ENCODE measurements around the gene MTSS2. TPM values are rescaled to one million over a fixed set of nuclear protein-coding genes. Genes with fewer than 3 reads are reported as not detected.
"Not testable (repeated sequence)": the region's sequence is repeated elsewhere in the genome, so short reads cannot be mapped to it uniquely, and the experiment has no call there.

Gene MTSS2
- total and polyA plus RNA-seq, 8 donors, result 5.8 to 50.7 (median 21.2) TPM

DNA sequence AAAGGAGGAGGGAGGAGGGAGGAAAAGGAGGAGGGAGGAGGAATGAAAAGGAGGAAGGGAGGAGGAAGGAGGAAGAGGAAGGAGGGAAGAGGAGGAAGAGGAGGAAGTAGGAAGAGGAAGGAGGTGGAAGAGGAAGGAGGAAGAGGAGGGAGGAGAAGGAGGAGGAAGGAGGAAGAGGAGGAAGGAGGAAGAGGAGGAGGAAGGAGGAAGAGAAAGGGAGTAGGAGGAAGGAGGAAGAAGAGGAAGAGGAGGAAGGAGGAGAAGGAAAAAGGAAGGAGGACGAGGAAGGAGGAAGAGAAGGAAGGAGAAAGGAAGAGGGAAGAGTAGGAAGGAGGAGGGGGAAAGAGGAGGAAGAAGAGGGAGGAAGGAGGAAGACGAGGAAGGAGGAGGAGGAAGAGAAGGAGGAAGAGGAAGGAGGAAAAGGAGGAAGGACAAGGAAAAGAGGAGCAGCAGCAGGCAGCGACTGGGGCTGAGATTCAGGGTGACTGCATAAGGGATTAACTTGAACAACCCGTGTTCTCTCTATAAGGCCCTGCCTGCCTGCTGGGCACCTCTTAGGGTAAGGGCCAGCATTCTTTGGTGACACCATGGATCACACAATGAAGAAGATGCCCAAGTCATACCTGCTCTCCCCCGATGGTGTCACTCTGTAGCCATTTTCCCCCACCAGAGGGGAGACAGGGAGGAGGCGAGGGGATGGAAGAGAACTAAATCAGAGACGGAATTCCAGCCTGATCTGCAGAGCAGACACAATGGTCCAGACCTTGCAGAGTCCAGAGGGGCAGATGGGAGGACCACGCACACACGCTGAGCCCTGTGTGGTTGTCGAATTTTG is 40.9 kb downstream of the MTSS2 start:
- H3K36me3 ChIP-seq, result no peaks in the 10 kb centered on the region
- H3K27me3 ChIP-seq, result no peaks in the 10 kb centered on the region
- H3K4me1 ChIP-seq, result no peaks in the 10 kb centered on the region
- no peak for DNase-seq
- H3K27ac ChIP-seq, result no peak overlapping the region
- intact Hi-C loops (cut with DNase I; ENCODE audit: low total_unique reads), result no loop called here
- no peak overlapping the region for H3K4me3 ChIP-seq
- TF ChIP-seq POLR2A (IDR thresholded peaks at IDR 0.05) (no peak), EP300 (IDR thresholded peaks at IDR 0.05) (no peak), POLR2AphosphoS5 (IDR thresholded peaks at IDR 0.05) (no peak)
- TF ChIP-seq, protein P1, sequence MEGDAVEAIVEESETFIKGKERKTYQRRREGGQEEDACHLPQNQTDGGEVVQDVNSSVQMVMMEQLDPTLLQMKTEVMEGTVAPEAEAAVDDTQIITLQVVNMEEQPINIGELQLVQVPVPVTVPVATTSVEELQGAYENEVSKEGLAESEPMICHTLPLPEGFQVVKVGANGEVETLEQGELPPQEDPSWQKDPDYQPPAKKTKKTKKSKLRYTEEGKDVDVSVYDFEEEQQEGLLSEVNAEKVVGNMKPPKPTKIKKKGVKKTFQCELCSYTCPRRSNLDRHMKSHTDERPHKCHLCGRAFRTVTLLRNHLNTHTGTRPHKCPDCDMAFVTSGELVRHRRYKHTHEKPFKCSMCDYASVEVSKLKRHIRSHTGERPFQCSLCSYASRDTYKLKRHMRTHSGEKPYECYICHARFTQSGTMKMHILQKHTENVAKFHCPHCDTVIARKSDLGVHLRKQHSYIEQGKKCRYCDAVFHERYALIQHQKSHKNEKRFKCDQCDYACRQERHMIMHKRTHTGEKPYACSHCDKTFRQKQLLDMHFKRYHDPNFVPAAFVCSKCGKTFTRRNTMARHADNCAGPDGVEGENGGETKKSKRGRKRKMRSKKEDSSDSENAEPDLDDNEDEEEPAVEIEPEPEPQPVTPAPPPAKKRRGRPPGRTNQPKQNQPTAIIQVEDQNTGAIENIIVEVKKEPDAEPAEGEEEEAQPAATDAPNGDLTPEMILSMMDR (IDR thresholded peaks at IDR 0.05), result no peak
- 70 to 83% (median 77%) methylated on average over 10 of the region's 10 CpGs for WGBS, 5 donors
- no peaks in the 10 kb centered on the region for H3K9me3 ChIP-seq

DNA sequence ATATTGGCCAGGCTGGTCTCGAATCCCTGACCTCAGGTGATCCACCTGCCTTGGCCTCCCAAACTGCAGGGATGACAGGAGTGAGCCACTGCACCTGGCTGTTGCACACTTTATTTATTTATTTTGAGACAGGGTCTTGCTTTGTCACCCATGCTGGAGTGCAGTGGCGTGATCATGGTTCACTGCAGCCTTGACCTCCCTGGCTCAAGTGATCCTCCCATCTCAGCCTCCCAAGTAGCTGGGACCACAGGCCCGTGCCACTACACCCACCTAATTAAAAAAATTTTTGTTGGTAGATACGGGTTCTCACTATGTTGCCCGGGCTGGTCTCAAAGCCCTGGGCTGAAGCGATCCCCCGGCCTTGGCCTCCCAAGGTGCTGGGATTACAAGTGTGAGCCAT is 42.6 kb downstream of the MTSS2 start:
- H3K9me3 ChIP-seq; H3K27me3 ChIP-seq; DNase-seq; intact Hi-C loops (cut with DNase I; ENCODE audit: low total_unique reads); H3K27ac ChIP-seq; H3K4me3 ChIP-seq; H3K36me3 ChIP-seq: not testable (repeated sequence)
- H3K4me1 ChIP-seq, result peaks cover 0 to 11% (median 5%) of the 10 kb centered on the region in 4 donors
- 75 to 85% (median 82%) methylated on average over 7 of the region's 7 CpGs for WGBS, 5 donors

DNA sequence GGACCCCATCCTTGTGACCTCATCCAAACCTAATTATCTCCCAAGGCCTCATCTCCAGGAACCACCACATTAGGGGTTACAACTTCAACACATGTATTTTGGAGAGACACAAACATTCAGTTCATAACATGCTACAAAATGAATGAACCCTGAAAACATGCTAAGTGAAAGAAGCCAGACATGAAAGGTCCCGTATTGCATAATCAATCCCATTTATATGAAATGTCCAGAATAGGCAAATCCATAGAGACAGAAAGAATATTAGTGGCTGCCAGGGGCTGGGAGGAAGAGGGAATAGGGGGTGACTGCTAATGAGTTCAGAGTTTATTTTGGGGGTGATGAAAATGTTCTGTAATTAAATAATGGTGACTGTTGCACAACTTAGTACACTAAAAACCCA is 43.2 kb downstream of the MTSS2 start:
- intact Hi-C loops (cut with DNase I; ENCODE audit: low total_unique reads), result no loop called here
- Histone ChIP-seq H3K27ac (no peak overlapping the region), H3K4me3 (no peak overlapping the region), H3K27me3 (no peaks in the 10 kb centered on the region), H3K36me3 (no peaks in the 10 kb centered on the region), H3K4me1 (peaks cover 0 to 11% (median 5%) of the 10 kb centered on the region in 4 donors), H3K9me3 (no peaks in the 10 kb centered on the region)
- WGBS, 5 donors, result 74 to 100% (median 83%) methylated on average over 1 of the region's 1 CpG
- TF ChIP-seq EP300 (IDR thresholded peaks at IDR 0.05), result no peak
- TF ChIP-seq, protein P1 (IDR thresholded peaks at IDR 0.05), result no peak
- no peak for DNase-seq

DNA sequence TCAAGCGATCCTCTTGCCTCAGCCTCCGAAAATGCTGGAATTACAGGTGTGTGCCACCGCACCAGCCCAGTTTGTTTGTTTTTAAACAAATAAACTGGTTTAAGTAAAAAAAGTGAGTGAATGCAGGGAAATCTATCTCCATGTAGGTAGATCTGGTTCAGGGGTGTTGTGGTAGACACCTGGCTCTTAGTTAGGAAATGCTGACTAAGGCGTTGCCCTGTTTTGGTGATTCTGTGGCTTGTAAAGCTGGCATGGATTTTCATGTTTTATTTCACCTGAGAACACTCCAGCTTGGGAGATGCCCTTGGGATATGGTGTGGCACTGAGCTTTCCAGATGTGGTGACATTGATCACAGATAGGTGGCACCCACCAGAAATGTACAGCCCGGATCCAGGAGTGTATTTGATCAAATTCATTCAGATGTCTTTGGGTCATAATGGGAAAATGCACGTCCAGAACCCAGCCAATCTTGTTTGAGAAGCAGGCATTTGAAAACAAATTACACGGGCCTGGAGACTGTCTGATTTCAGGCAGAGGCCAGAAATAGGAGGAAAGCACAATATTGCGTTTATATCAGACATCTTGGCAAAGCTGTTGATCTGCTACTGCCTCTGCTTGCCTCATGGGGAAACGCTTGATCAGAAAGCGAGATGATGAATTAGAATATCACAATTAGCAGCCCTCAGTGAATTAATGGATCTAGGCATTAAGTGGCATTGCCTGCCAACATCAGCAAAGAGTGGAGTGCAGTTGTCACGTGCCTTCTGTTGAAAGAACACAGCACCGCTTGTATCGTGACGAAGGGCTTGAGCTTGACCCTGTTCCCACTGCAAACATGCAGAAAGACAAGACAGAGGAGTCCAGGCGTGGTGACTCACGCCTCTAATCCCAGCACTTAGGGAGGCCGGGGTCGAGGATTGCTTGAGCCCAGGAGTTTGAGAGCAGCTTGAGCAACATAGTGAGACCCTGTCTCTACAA is 46.8 kb downstream of the MTSS2 start:
- Histone ChIP-seq H3K27ac (peak overlapping the region in 2 of 5 donors; percentile 38 to 46), H3K36me3 (no peaks in the 10 kb centered on the region), H3K27me3 (no peaks in the 10 kb centered on the region), H3K4me1 (peaks cover 0 to 19% (median 5%) of the 10 kb centered on the region in 4 donors), H3K9me3 (no peaks in the 10 kb centered on the region), H3K4me3 (no peak overlapping the region)
- TF ChIP-seq, protein P1 (IDR thresholded peaks at IDR 0.05), result no peak
- TF ChIP-seq POLR2AphosphoS5 (IDR thresholded peaks at IDR 0.05), result peak; percentile 37 to 71 (median 40)
- TF ChIP-seq EP300 (IDR thresholded peaks at IDR 0.05), result no peak
- intact Hi-C loops (cut with DNase I; ENCODE audit: low total_unique reads), result no loop called here
- DNase-seq, result peak in 1 of 2 donors; percentile 76
- WGBS, 5 donors, result 50 to 61% (median 55%) methylated on average over 18 of the region's 18 CpGs

Other genes starting within 250 kb of the MTSS2 start
- 10 to 100 TPM in 4 of 5 donors, 1 to 10 TPM in 1; 7.7 to 51.3 (median 17.4) TPM for gene ST3GAL2, start 247.0 kb downstream of the MTSS2 start, total RNA-seq
- gene ST3GAL2, start 247.0 kb downstream of the MTSS2 start, polyA plus RNA-seq, result 1 to 10 TPM; 2.6 to 5.9 (median 3.2) TPM
- 10 to 100 TPM in 4 of 5 donors, 1 to 10 TPM in 1; 5.8 to 92.7 (median 43.3) TPM for gene FCSK, start 231.5 kb downstream of the MTSS2 start, total RNA-seq
- gene FCSK, start 231.5 kb downstream of the MTSS2 start, polyA plus RNA-seq, result 10 to 100 TPM in 1 of 3 donors, 1 to 10 TPM in 2; 7.7 to 11.8 (median 9.8) TPM
- gene COG4, start 162.5 kb downstream of the MTSS2 start, total RNA-seq, result 100 to 1,000 TPM in 1 of 5 donors, 10 to 100 TPM in 4; 10.7 to 127 (median 86.9) TPM
- gene COG4, start 162.5 kb downstream of the MTSS2 start, polyA plus RNA-seq, result 10 to 100 TPM; 26.6 to 44.6 (median 30.3) TPM
- 100 to 1,000 TPM in 3 of 5 donors, 10 to 100 TPM in 2; 59.1 to 141 (median 106) TPM for gene SF3B3, start 162.2 kb downstream of the MTSS2 start, total RNA-seq
- 10 to 100 TPM; 30.8 to 82.4 (median 39.4) TPM for gene SF3B3, start 162.2 kb downstream of the MTSS2 start, polyA plus RNA-seq
- gene IL34, start 39.5 kb downstream of the MTSS2 start, total RNA-seq, result 1 to 10 TPM in 1 of 5 donors, under 1 TPM in 2, not detected in 2; 0.45 to 2.0 (median 0.87) TPM
- 1 to 10 TPM; 1.5 to 5.9 (median 2.1) TPM for gene IL34, start 39.5 kb downstream of the MTSS2 start, polyA plus RNA-seq
- gene VAC14, start 115.1 kb upstream of the MTSS2 start, total RNA-seq, result 10 to 100 TPM; 14.9 to 90.6 (median 54.2) TPM
- 10 to 100 TPM; 22.3 to 33.1 (median 32.1) TPM for gene VAC14, start 115.1 kb upstream of the MTSS2 start, polyA plus RNA-seq

Measured in stomach (tissue), 9 donors.